Trophoblast cell (in vitro differentiated cells and primary cell): ENCODE measurements around the gene CKAP4. TPM values are rescaled to one million over a fixed set of nuclear protein-coding genes. Genes with fewer than 3 reads are reported as not detected.

Experiments used
- DNase-seq, 2 donors: peaks; one replicate each; pipeline ENCODE4 v3.0.0-alpha.2; 2016
- H2AFZ ChIP-seq: 2 replicates; pipeline ENCODE4 v1.6.1; 2013; ENCODE audit warnings: low read length, moderate library complexity, mild to moderate bottlenecking; ENCODE audit not compliant: insufficient read depth, poor library complexity
- H2AK5ac ChIP-seq: 2 replicates; pipeline ENCODE4 v1.6.1; 2013; ENCODE audit warnings: mild to moderate bottlenecking, low read length
- H2BK120ac ChIP-seq: 2 replicates; pipeline ENCODE4 v1.6.1; 2013; ENCODE audit warnings: low read length, mild to moderate bottlenecking, moderate library complexity; ENCODE audit not compliant: insufficient read depth, poor library complexity
- H2BK12ac ChIP-seq: 2 replicates; pipeline ENCODE4 v1.6.1; 2013; ENCODE audit warnings: mild to moderate bottlenecking, low read length, moderate library complexity
- H2BK5ac ChIP-seq: 2 replicates; pipeline ENCODE4 v1.6.1; 2013; ENCODE audit warnings: low read length, low read depth, moderate library complexity, mild to moderate bottlenecking; ENCODE audit not compliant: poor library complexity
- H3K14ac ChIP-seq: 2 replicates; pipeline ENCODE4 v1.6.1; 2013; ENCODE audit warnings: mild to moderate bottlenecking, low read length
- H3K18ac ChIP-seq: 2 replicates; pipeline ENCODE4 v1.6.1; 2013; ENCODE audit warnings: mild to moderate bottlenecking, low read length
- H3K23ac ChIP-seq: 2 replicates; pipeline ENCODE4 v1.6.1; 2013; ENCODE audit warnings: low read length
- H3K27ac ChIP-seq: 2 replicates; pipeline ENCODE4 v1.5.1; 2013; ENCODE audit warnings: low read depth, mild to moderate bottlenecking, inconsistent platforms, low read length, moderate library complexity
- H3K27me3 ChIP-seq: 2 replicates; pipeline ENCODE4 v1.6.1; 2013; ENCODE audit warnings: inconsistent platforms, mild to moderate bottlenecking, low read length, moderate library complexity; ENCODE audit not compliant: insufficient read depth
- H3K36me3 ChIP-seq, 2 experiments: 1 replicate in 1 of 2; 2 replicates in 1 of 2; pipeline ENCODE4 v1.6.1; 2013; ENCODE audit warnings: low read length in 2 of 2, mild to moderate bottlenecking in 2 of 2, moderate library complexity in 1 of 2; ENCODE audit not compliant: insufficient read depth in 2 of 2, control insufficient read depth in 1 of 2
- H3K4ac ChIP-seq: 2 replicates; pipeline ENCODE4 v1.6.1; 2013; ENCODE audit warnings: low read depth, mild to moderate bottlenecking, low read length, moderate library complexity
- H3K4me1 ChIP-seq, 2 experiments: 1 replicate in 1 of 2; 2 replicates in 1 of 2; pipeline ENCODE4 v1.6.1; 2013; ENCODE audit warnings: low read length in 2 of 2, mild to moderate bottlenecking in 2 of 2, moderate library complexity in 1 of 2; ENCODE audit not compliant: insufficient read depth in 2 of 2, control insufficient read depth in 1 of 2
- H3K4me2 ChIP-seq: 2 replicates; pipeline ENCODE4 v1.6.1; 2013; ENCODE audit warnings: inconsistent platforms, mild to moderate bottlenecking, low read length, moderate library complexity
- H3K4me3 ChIP-seq: 2 replicates; pipeline ENCODE4 v1.5.1; 2013; ENCODE audit warnings: mild to moderate bottlenecking, low read depth, low read length, inconsistent platforms
- H3K79me1 ChIP-seq: one replicate; pipeline ENCODE4 v1.6.1; 2013; ENCODE audit warnings: low read length
- H3K79me2 ChIP-seq: 2 replicates; pipeline ENCODE4 v1.6.1; 2013; ENCODE audit warnings: low read length, mild to moderate bottlenecking; ENCODE audit not compliant: control insufficient read depth, insufficient read depth, poor library complexity
- H3K9ac ChIP-seq: 2 replicates; pipeline ENCODE4 v1.6.1; 2013; ENCODE audit warnings: mild to moderate bottlenecking, low read length
- H3K9me3 ChIP-seq: 2 replicates; pipeline ENCODE4 v1.6.1; 2013; ENCODE audit warnings: low read depth, mild to moderate bottlenecking, control low read depth, inconsistent platforms, low read length; ENCODE audit not compliant: insufficient read depth
- H4K12ac ChIP-seq: 2 replicates; pipeline ENCODE4 v1.6.1; 2013; ENCODE audit warnings: low read depth, mild to moderate bottlenecking, low read length, moderate library complexity
- H4K8ac ChIP-seq: 2 replicates; pipeline ENCODE4 v1.6.1; 2013; ENCODE audit warnings: low read depth, mild to moderate bottlenecking, low read length, moderate library complexity
- H4K91ac ChIP-seq: one replicate; pipeline ENCODE4 v1.6.1; 2013; ENCODE audit warnings: low read depth, mild to moderate bottlenecking, low read length, moderate library complexity
- WGBS: extraction: QIAGEN DNeasy Blood & Tissue Kit; methylation state at CpG from one replicate; pipeline ENCODE4 v1.1.7; 2013; ENCODE audit warnings: missing lambda C conversion rate; ENCODE audit not compliant: insufficient read length, insufficient coverage; ENCODE audit errors: extremely low coverage; 5-methylcytosine and 5-hydroxymethylcytosine counted together
- polyA plus RNA-seq: library from polyadenylated mRNA; stranded (reverse); fragments of 200-250 nt; gene quantifications from 2 replicates; pipeline ENCODE4 v1.2.3, GENCODE V29; 2013

The CKAP4 gene
- polyA plus RNA-seq: 145 and 150 TPM in 2 replicates

- peak; percentile 60 to 78 for DNase-seq
- Histone ChIP-seq H3K14ac (peak within 1 kb of the TSS; percentile 99), H2AK5ac (peak within 1 kb of the TSS; percentile 96), H3K79me1 (peaks cover 19% of the 10 kb centered on the region), H3K9me3 (no peaks in the 10 kb centered on the region), H3K27me3 (no peaks in the 10 kb centered on the region), H3K4me3 (peak within 1 kb of the TSS; percentile 85), H3K9ac (peak within 1 kb of the TSS; percentile 91), H3K27ac (peak within 1 kb of the TSS; percentile 84), H4K12ac (peak within 1 kb of the TSS; percentile 79), H3K4me1 (peaks cover 4 to 17% of the 10 kb centered on the region in 2 experiments), H2AFZ (peak within 1 kb of the TSS; percentile 77), H2BK5ac (peak within 1 kb of the TSS; percentile 71), H3K79me2 (peaks cover 16% of the 10 kb centered on the region), H4K91ac (peak within 1 kb of the TSS; percentile 91), H4K8ac (peak within 1 kb of the TSS; percentile 89), H2BK120ac (peak within 1 kb of the TSS; percentile 80), H3K18ac (peak within 1 kb of the TSS; percentile 90), H3K4me2 (peak within 1 kb of the TSS; percentile 90), H2BK12ac (peak within 1 kb of the TSS; percentile 45), H3K23ac (no peak within 1 kb of the TSS), H3K36me3 (peaks cover 5 to 7% of the 10 kb centered on the region in 2 experiments), H3K4ac (peak within 1 kb of the TSS; percentile 93)
- WGBS: no CpG with 5 or more reads among the region's 102 CpGs
These were observed at the start of gene CKAP4 for GRCh38 chr12:106247674-106248311. TSS of gene CKAP4 (minus strand) at chr12:106248020. CDS start at chr12:106247851, 169 bp downstream.

GRCh38 chr12:106297075-106297474, 49.3 kb upstream of the CKAP4 start:
- Histone ChIP-seq H3K79me1 (peaks cover 3% of the 10 kb centered on the region), H3K23ac (no peak overlapping the region), H3K79me2 (peaks cover 2% of the 10 kb centered on the region), H3K9ac (no peak overlapping the region), H3K4me2 (no peak overlapping the region), H3K27ac (no peak overlapping the region), H3K27me3 (no peaks in the 10 kb centered on the region), H3K9me3 (no peaks in the 10 kb centered on the region), H3K14ac (no peak overlapping the region), H4K12ac (no peak overlapping the region), H3K4me1 (peaks cover 3 to 5% of the 10 kb centered on the region in 2 experiments), H3K18ac (no peak overlapping the region), H3K36me3 (no peaks in the 10 kb centered on the region), H2AFZ (no peak overlapping the region), H4K8ac (no peak overlapping the region), H2AK5ac (no peak overlapping the region), H4K91ac (no peak overlapping the region), H2BK12ac (no peak overlapping the region), H2BK120ac (no peak overlapping the region), H3K4ac (no peak overlapping the region), H2BK5ac (no peak overlapping the region), H3K4me3 (no peak overlapping the region)
- WGBS: no CpG with 5 or more reads among the region's 3 CpGs
- no peak for DNase-seq

- no peak overlapping the region for H3K9ac ChIP-seq
- H2AK5ac ChIP-seq: no peak overlapping the region
- H3K4me1 ChIP-seq: no peaks in the 10 kb centered on the region
These were observed 48.5 kb upstream of the CKAP4 start for GRCh38 chr12:106296179-106296877.

GRCh38 chr12:106292339-106292738, 44.5 kb upstream of the CKAP4 start:
- Histone ChIP-seq H3K23ac (no peak overlapping the region), H3K79me2 (no peaks in the 10 kb centered on the region), H4K8ac (no peak overlapping the region), H3K27me3 (no peaks in the 10 kb centered on the region), H3K36me3 (no peaks in the 10 kb centered on the region), H2BK12ac (no peak overlapping the region), H2BK120ac (no peak overlapping the region), H3K14ac (no peak overlapping the region), H3K27ac (no peak overlapping the region), H3K79me1 (no peaks in the 10 kb centered on the region), H3K9me3 (no peaks in the 10 kb centered on the region), H2BK5ac (no peak overlapping the region), H3K4ac (no peak overlapping the region), H3K4me2 (no peak overlapping the region), H3K9ac (no peak overlapping the region), H2AK5ac (no peak overlapping the region), H4K91ac (no peak overlapping the region), H3K4me1 (no peaks in the 10 kb centered on the region), H3K4me3 (no peak overlapping the region), H4K12ac (no peak overlapping the region), H3K18ac (no peak overlapping the region), H2AFZ (no peak overlapping the region)
- no CpG with 5 or more reads among the region's 5 CpGs for WGBS
- DNase-seq: no peak

More at GRCh38 chr12:106296179-106296877, 48.5 kb upstream of the CKAP4 start:
- no peaks in the 10 kb centered on the region for H3K36me3 ChIP-seq
- no CpG with 5 or more reads among the region's 8 CpGs for WGBS
- H3K79me2 ChIP-seq: no peaks in the 10 kb centered on the region
- no peak overlapping the region for H4K91ac ChIP-seq
- no peaks in the 10 kb centered on the region for H3K27me3 ChIP-seq
- no peak overlapping the region for H3K4ac ChIP-seq
- no peak overlapping the region for H2BK12ac ChIP-seq
- H3K23ac ChIP-seq: no peak overlapping the region
- no peak overlapping the region for H3K4me3 ChIP-seq
- no peak overlapping the region for H3K4me2 ChIP-seq
- no peak overlapping the region for H3K27ac ChIP-seq
- no peak overlapping the region for H4K8ac ChIP-seq
- H3K14ac ChIP-seq: no peak overlapping the region
- H2AFZ ChIP-seq: no peak overlapping the region
- DNase-seq: peak in 1 of 2 donors; percentile 66
- no peak overlapping the region for H3K18ac ChIP-seq
- H4K12ac ChIP-seq: no peak overlapping the region
- no peaks in the 10 kb centered on the region for H3K79me1 ChIP-seq
- no peak overlapping the region for H2BK5ac ChIP-seq
- H3K9me3 ChIP-seq: no peaks in the 10 kb centered on the region
- H2BK120ac ChIP-seq: no peak overlapping the region
